ENCODE data around the gene RGL1. TPM values are rescaled to one million over a fixed set of nuclear protein-coding genes. Genes with fewer than 3 reads are reported as not detected.

The RGL1 gene
- total and polyA plus RNA-seq, 9 of the 15 experiments (the other 6 are each of a cell fraction or from before 2014, with no cell fraction given) = under 0.01 to 0.07 (median 0.04) TPM

GRCh38 chr1:183847641-183848040, 42.7 kb downstream of the RGL1 start:
- ChIA-PET POLR2A (interaction anchor here (0.6 kb wide), 1 partner anchor 305 kb away, joined by 3 read pairs; no protein-coding TSS in a partner anchor), CTCF (ENCODE audit: low intra/inter-chr PET ratio) (no interaction called here)
- no peak for DNase-seq (ENCODE audit: extremely low read depth in 1 of 4, low spot score in 3 of 4)
- no peak for FAIRE-seq
- in situ Hi-C loops (cut with MboI) (no loop called here), intact Hi-C loops (cut with micrococcal nuclease) (no loop called here)
- Histone ChIP-seq H3K36me3 (ENCODE audit: control insufficient read depth, insufficient read depth, low read length) (no peaks in the 10 kb centered on the region), H3K79me2 (ENCODE audit: control insufficient read depth, insufficient read depth, low read length) (no peaks in the 10 kb centered on the region), H3K27ac (ENCODE audit: extremely low read depth, low read depth, low read length) (no peak overlapping the region), H2AFZ (ENCODE audit: low read depth, low read length) (no peak overlapping the region), H3K9ac (ENCODE audit: insufficient read depth in 1 of 2, low read depth in 2 of 2, low read length in 2 of 2) (no peak overlapping the region), H3K4me1 (replicated peaks in 1 of 2; ENCODE audit: control insufficient read depth in 2 of 2, insufficient read depth in 2 of 2, low read length in 2 of 2) (0 out of 5 replicates have a peak, but pooled peaks cover 0 to 2% of the 10 kb centered on the region in 2 experiments), H3K9me3 (replicated peaks; ENCODE audit: control insufficient read depth, insufficient read depth, low read depth, low read length) (no peaks in the 10 kb centered on the region), H4K20me1 (replicated peaks; ENCODE audit: control insufficient read depth, insufficient read depth, low read length) (no peaks in the 10 kb centered on the region), H3K27me3 (ENCODE audit: control insufficient read depth in 2 of 2, insufficient read depth in 2 of 2, low read length in 2 of 2) (no peaks in the 10 kb centered on the region; a peak in 1 of 5 replicates), H3K4me3 (no peak overlapping the region), H3K9me1 (ENCODE audit: control insufficient read depth, insufficient read depth, low read length) (no peaks in the 10 kb centered on the region), H3K4me2 (ENCODE audit: insufficient read depth, low read length) (no peak overlapping the region)
- 2% methylated on average over 4 of the region's 4 CpGs for WGBS (ENCODE audit: insufficient coverage, low coverage, missing lambda C conversion rate)
- no TSS peak for BruUV-seq (replicated peaks)
- no peak for ATAC-seq
- no peak for TF ChIP-seq ZBTB33 (CRISPR knock-in tag; IDR thresholded peaks at IDR 0.05)
- no peak for TF ChIP-seq TEAD2 (tag; IDR thresholded peaks at IDR 0.05)
- no peak for TF ChIP-seq RBM25 (IDR thresholded peaks at IDR 0.05; ENCODE audit: low read depth, low read length, severe bottlenecking)
- TF ChIP-seq RERE (CRISPR knock-in tag; IDR thresholded peaks at IDR 0.05; ENCODE audit: borderline replicate concordance) = no peak
- TF ChIP-seq BRF2 (IDR thresholded peaks at IDR 0.05; ENCODE audit: borderline replicate concordance, insufficient read depth, insufficient read length) = no peak
- TF ChIP-seq SREBF2 (CRISPR knock-in tag; IDR thresholded peaks at IDR 0.05) = no peak
- TF ChIP-seq CXXC5 (CRISPR knock-in tag; IDR thresholded peaks at IDR 0.05) = no peak
- TF ChIP-seq SMC3 (conservative IDR thresholded peaks at IDR 0.05; ENCODE audit: insufficient read depth, low read depth, low read length) = no peak
- TF ChIP-seq ZFX (CRISPR knock-in tag; IDR thresholded peaks at IDR 0.05) = no peak
- no peak for TF ChIP-seq SETDB1 (IDR thresholded peaks at IDR 0.05; ENCODE audit: low read length)
- no peak for TF ChIP-seq TGIF2 (CRISPR knock-in tag; IDR thresholded peaks at IDR 0.05)
- TF ChIP-seq PHB (CRISPR knock-in tag; IDR thresholded peaks at IDR 0.05) = no peak
- TF ChIP-seq TAF15 (IDR thresholded peaks at IDR 0.05; ENCODE audit: low read depth, low read length) = no peak

All from K562 (cell line).